ENCODE measurements around the gene SLC26A6.

Gene SLC26A6

GRCh38 chr3:48660800-48661400 is 25.6 kb upstream of the SLC26A6 start:
- no peak for FAIRE-seq

DNA sequence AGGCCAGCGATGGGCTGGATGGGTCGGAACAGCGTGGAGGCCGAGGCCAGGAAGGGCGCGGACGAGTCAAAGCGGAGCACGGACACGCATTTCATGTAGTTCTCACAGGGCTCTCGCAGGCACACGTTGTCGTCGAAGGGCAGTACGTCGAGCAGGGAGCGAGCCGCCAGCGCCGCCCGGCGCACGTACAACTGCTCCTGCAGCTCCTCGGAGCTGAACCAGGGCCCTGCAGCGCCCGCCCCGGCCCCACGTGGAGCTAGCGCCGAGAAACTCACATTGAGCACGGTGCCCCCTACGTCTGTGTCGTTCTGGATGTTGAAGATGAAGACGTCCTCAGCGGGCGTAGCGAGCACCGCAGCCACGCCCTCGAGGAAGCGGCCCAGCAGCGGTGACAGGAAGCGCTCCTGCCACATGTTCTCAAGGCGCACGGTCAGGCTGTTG is 21.6 kb upstream of the SLC26A6 start:
- FAIRE-seq: no peak

- no peak for FAIRE-seq
These were observed 21.0 kb upstream of the SLC26A6 start for GRCh38 chr3:48656061-48656840.

GRCh38 chr3:48655606-48656005 is 20.3 kb upstream of the SLC26A6 start:
- no peak for FAIRE-seq

GRCh38 chr3:48655063-48655462 is 19.8 kb upstream of the SLC26A6 start:
- no peak for FAIRE-seq

GRCh38 chr3:48652923-48653715 is 17.9 kb upstream of the SLC26A6 start:
- FAIRE-seq: no peak

DNA sequence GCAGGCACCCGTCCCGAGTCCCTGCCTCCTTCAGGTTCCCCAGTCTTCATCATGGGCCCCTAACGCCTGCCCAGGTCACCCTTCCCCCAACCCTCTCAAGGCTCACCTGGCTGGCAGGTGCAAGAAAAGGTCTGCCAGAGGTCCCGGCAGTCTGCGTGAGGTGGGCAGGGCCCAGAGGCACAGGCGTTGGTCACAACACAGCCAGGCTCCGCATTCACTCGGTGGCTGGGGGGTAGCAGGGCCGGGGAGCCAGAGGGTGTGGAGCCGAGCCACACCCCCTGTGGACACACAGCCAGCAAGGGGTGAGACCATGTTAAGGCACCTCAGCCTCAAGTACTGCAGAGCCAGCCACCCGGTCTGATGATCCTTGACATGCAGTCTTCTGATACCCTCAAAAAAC is 16.5 kb upstream of the SLC26A6 start:
- FAIRE-seq: no peak

DNA sequence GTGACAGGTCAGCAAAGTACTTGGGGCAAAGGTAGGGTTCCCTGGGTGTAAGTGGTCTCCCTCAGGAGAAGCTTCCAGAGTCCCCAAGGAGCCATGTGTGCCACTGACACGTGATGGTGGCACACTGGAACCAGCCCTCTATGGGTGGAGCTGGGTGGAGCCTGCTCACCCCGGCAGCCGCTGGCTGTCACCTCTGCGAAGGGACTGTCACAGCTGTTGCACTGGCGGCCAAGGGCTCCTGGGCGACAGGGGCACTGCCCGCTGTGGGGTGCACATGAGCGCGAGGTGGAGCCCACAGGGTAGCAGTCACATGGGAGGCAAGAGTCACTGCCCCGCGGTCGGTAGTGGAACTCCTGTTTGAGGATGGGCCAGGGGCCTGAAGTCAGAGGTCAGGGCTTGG is 15.5 kb upstream of the SLC26A6 start:
- FAIRE-seq: no peak

DNA sequence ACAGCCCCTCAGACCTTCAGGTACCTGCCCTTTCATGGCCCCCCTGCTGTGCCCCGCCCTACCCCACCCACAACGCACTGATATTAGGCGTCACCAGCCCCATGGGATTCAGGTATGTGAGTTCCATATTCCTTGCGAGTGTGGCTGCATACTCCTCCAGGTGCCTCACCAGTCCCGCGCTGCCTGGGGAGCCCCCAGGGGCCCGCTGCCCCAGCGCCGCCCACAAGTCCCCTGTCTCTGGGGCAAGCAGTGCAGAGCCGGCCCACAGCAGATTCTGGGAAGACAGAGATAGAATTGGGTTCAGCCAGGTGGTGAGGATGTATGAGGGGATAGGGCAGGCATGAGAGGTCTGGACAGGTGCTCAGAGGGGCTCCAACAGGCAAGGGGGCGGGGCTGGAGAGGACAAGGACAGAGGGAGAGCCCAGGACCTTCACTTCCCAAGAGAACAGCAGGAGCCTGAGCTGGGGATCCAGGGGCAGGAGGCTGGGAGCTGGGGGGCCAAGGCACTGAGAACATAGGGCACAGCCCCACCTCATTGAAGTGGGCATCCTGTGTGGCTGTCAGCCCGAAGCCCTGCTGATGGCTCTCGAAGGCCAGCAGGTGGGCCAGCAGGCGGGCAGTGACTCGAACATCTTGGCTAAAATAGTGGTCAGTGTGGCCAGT is 13.1 kb upstream of the SLC26A6 start:
- FAIRE-seq: no peak

- FAIRE-seq: no peak
These were observed 12.5 kb upstream of the SLC26A6 start for GRCh38 chr3:48647714-48648113.

- no peak for FAIRE-seq
These were observed 9.9 kb upstream of the SLC26A6 start for GRCh38 chr3:48644898-48645760.

- FAIRE-seq: no peak
These were observed 7.3 kb upstream of the SLC26A6 start for GRCh38 chr3:48642605-48643004.

DNA sequence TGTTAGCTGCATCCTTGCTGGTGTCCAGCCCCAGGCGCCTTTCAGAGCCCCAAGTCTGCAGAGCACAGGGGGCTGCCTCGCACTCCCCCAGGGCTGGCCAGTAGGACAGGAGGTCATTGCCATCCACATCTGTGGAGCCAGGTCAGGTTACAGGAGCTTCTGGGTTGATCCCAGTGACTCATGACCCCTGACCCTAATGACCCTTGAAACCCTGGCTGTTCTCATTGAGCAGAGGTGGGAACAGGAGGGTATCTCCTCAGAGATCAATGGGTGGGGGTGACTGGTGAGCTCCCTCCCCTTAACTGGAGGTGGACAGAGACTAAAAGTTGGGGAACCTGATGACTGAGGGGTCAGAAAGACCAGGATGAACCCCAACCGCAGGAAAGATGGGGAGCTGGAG is 6.1 kb upstream of the SLC26A6 start:
- FAIRE-seq: no peak

- FAIRE-seq: no peak
These were observed 4.8 kb upstream of the SLC26A6 start for GRCh38 chr3:48639944-48640606.

- FAIRE-seq: no peak
These were observed 2.0 kb upstream of the SLC26A6 start for GRCh38 chr3:48637305-48637704.

- FAIRE-seq: no peak
These were observed 941 bp upstream of the SLC26A6 start for GRCh38 chr3:48636149-48636655.

DNA sequence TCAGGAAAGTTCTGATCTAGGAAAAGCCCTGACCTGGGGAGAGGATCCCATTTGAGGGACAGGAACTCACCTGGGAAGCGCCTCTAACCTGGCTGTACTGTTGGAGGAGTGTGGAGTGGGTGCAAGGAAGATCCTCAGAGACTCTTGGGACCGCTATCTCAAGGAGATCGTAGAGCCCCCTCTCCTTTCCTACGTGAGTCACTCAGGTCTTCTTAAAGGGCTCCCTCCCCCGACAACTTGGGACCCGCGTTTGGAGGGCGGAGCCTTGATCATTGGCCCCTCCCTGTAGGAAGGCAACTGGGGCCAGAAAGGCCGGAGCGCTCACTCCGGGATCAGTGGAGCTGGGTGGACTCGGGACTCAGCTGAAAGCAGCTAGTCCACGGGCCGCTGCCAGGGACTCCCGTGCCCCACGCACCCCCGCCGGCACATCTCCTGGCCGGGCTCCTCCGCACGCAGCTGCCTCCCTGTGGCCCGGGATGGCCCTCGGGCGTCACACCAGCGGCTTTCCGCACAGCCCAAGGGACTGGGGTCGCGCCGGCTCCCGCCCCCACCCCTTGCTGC is 520 bp downstream of the SLC26A6 start:
- FAIRE-seq: peak; percentile 30

DNA sequence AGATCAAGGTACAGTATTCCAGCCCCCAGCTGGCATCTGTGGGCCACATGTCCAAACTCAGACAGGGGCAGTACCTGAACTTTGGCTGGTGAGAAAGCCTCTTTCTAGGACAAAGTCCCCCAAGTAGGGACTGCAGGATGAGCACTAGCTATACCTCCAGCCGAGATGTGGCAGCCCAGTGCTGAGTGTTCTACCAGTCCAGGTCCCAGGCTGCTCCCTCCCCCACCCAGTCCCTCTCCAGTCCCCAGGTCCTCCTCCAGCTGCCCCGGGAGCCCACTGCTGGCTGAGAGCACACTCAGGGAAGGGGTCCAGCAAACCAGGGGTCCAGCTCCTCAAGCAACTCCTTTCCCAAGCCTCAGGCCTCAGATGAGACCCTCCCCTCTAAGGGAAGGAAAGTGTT is 1.5 kb downstream of the SLC26A6 start:
- no peak for FAIRE-seq

- no peak for FAIRE-seq
These were observed 2.0 kb downstream of the SLC26A6 start for GRCh38 chr3:48633256-48633655.

DNA sequence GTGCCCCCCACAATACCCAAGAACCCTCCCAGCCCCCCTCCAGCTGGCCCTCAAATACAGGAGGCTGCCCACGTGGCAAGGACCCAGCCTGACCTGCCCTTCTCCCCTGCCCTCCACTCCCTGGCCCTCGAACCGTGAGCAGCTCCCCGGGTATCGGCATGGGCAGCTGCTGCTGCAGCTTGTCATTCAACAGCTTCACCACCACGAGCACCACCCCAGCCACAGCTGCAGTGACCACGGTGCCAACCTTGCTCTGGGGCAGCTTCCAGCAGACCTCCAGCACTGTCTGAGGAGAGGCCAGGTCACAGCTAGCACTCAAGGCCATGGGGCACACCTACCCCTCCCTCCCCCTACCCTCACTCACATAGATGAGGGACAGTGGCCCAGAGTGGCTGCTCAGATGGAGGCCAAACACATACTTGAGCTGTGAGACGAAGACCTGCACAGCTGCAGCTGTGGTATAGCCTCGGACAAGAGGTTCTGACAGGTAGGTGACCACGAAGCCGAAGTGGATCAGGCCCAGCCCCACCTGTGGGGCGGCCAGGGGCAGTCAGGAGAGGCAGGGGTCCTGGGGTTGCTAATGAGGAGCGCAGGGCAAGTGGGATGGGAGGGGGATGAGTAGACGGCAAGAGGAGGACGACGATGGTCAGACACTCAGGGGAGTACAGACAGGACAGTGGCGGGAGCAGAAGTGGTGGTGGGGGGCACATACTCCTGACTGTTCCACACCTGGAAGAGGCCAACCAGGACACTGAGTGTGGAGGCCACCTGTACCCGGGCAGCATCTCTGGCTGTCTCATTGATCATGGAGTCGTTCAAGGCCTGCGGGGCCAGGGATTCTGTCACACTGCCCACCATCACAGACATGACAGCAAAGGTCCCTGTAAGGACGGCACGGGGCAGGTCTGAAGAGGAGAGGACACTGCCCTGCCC is 3.5 kb downstream of the SLC26A6 start:
- FAIRE-seq: no peak

Data from G401.6 (cell line).